Fibroblast of skin of abdomen (primary cell): Measurements from ENCODE around the gene LRRFIP2.

Experiments used
- DNase-seq: peaks from one replicate; pipeline ENCODE4 v3.0.0-alpha.2; 2013

LRRFIP2 gene

GRCh38 chr3:37112987-37113386 lies 61.4 kb downstream of the LRRFIP2 start:
- DNase-seq = no peak

DNA sequence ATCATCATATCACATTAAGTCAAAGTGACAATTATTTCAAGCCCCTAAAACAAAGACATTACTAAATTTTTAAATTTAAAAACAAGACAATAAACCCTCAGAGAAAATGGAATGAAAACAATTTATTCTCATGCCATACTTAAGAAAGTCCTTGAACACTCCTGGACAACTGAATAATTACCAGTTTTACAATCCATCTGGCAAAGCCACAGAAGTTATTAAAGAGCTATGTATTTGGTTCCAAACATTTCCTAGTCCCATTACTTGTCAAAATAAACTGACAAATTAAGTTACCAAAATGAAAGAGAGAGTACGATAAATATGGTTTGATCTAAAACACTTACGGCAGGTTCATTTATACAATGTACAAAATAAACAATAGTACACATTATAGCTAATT lies 63.2 kb downstream of the LRRFIP2 start:
- no peak for DNase-seq

GRCh38 chr3:37107846-37108245 lies 66.5 kb downstream of the LRRFIP2 start:
- no peak for DNase-seq

GRCh38 chr3:37103103-37103808 lies 71.1 kb downstream of the LRRFIP2 start:
- DNase-seq = no peak

GRCh38 chr3:37100411-37100810 lies 74.0 kb downstream of the LRRFIP2 start:
- DNase-seq = no peak

GRCh38 chr3:37099469-37099868 lies 74.9 kb downstream of the LRRFIP2 start:
- DNase-seq = no peak

DNA sequence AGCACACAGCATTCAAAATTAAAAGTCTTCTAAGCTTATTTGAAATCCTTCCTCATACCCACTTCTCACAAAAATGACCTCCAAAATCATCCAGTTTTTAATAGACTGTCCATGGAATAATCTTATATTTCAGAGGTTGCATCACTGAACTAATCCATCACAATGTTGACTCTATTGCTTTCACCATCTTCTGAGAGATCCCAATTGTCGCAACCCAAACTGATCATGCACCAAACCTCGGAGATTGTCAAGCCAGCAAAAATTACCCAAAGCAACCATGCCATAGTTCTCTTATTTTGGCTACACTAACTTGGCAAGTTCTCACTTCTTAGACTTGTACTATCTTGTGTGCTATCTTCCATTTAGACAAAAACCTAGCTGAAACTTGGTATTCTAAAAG lies 75.5 kb downstream of the LRRFIP2 start:
- no peak for DNase-seq

GRCh38 chr3:37097776-37098175 lies 76.6 kb downstream of the LRRFIP2 start:
- DNase-seq = no peak

GRCh38 chr3:37096975-37097374 lies 77.4 kb downstream of the LRRFIP2 start:
- DNase-seq = peak; percentile 8

- DNase-seq = peak; percentile 74
Observed at GRCh38 chr3:37096288-37096687, 78.1 kb downstream of the LRRFIP2 start.

DNA sequence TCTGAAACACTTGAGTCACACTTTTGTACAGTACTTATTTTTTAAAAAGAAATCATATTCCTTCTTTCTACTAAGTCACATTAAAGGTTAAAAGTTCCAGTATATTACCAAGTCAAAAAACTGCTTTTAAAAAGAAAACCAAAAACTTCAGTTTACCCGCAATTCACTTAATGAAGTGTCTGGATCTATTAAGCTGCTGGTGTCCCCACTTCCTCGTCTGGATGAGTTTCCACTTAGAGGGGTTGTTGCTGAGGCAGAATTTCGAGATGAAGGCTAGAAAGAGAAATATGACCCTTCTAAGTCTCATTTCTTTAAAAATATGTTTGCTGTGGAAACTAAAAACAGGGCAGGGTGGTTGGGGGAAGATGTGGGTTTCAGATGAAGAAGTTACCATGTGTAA lies 79.7 kb downstream of the LRRFIP2 start:
- no peak for DNase-seq

DNA sequence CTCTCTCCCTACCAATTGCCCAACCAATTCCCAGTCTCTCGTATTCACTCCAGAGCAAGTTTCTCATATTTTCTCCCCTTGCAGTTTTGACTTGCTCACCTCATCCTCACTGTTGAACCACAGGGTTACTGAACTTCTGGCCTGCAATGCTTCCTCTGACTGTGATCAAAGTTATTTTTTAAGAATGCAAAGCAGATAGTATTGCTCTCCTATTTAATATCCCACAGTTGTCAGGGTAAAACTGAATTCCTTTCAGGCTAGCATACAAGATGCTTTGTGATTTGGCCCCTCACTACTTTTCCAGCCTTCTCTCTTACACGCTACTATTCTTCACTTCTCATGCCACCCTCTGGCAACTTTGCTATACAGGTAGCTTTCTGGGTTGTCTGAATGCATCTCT lies 80.9 kb downstream of the LRRFIP2 start:
- peak; percentile 37 for DNase-seq

- DNase-seq = no peak
Observed at GRCh38 chr3:37092484-37092883, 81.9 kb downstream of the LRRFIP2 start.

- DNase-seq = no peak
Observed at GRCh38 chr3:37087870-37088269, 86.5 kb downstream of the LRRFIP2 start.

DNA sequence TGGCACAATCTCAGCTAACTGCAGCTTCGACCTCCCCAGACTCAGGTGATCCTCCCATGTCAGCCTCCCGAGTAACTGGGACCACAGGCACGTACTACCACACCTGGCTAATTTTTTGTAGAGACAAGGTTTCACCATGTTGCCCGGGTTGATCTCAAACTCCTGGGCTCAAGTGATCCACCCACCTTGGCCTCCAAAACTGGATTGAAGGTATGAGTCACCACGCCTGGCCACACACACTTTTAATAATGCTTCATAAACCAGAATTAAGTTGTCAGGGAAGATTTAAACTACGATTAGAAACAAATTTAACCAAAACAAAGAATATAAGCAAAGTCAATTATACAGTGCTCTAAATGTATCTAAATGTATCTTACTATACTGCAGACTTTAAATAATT lies 87.5 kb downstream of the LRRFIP2 start:
- DNase-seq = peak; percentile 18

DNA sequence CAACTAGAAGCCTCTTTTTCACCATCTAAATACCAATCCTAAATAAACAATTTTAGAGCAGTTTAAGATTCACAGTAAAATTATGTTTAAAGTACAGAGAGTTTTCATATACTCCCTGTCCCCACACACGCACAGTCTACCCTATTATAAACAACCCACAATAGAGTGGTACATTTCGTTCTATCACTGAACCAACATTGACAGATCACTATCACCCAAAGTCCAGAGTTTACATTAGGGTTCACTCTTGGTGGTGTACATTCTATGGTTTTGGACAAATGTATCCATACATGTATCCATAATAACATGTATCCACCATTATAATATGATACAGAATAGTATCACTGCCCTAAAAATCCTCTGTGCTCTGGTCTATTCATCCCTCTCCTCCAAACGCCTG lies 92.1 kb downstream of the LRRFIP2 start:
- no peak for DNase-seq

DNA sequence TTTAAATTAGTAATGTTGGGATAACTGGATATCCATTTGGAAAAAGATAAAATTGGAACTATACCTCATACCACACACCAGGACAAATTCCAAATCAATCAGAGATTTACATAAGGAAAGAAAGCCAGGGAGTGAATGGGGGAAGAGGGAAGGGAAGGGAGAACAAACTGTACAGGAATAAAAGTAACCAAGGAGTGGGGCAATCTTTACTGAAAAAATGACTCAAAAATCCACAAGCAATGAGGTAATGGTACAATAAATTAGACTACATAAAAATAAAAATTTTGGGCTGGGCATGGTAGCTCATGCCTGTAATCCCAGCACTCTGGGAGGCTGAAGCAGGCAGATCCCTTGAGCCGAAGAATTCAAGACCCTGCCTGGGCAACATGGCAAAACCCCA lies 98.4 kb downstream of the LRRFIP2 start:
- no peak for DNase-seq

DNA sequence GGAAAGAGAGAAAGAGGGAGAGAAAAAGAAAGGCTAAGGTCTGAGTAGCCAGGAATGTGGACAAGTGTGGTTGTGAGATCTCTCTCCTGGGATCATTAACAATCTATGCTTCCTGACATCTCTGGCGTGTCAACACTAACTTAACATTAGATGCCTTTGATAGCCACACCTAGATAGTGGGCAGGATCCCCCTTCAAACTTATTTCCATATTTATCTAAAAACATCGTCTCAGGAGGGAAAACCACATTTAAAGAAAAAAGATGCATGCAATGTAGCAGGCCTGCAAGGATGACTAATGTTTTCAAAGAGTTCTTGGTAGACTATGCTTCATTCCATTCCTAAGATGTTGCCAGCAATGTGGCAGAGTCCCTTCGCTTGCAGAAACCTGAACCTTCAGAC lies 100.2 kb downstream of the LRRFIP2 start:
- DNase-seq = peak; percentile 79

- peak; percentile 93 for DNase-seq
Observed at GRCh38 chr3:37072892-37073291, 101.5 kb downstream of the LRRFIP2 start.

- peak; percentile 64 for DNase-seq
Observed at GRCh38 chr3:37071921-37072320, 102.5 kb downstream of the LRRFIP2 start.

- DNase-seq = no peak
Observed at GRCh38 chr3:37068031-37068430, 106.4 kb downstream of the LRRFIP2 start.

- DNase-seq = no peak
Observed at GRCh38 chr3:37067577-37067976, 106.8 kb downstream of the LRRFIP2 start.

DNA sequence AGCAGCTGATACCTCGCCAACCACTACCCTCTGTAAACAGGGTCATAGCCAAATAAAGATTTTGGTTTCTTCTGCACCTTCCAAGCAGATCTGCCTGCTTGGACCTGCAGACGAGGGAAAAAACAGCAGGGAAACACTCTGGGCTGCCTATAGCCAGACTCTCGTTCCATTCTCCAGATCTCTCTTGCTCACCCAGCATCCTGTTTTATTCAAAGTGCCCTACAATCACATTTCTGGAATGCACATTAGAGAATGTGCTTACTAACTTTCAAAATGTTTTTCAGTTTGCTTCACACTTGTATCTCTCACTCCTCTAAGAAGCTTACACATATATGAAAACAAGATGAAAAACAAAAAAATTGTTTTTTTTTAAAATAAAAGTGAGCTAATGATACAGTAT lies 109.6 kb downstream of the LRRFIP2 start:
- DNase-seq = peak; percentile 32

DNA sequence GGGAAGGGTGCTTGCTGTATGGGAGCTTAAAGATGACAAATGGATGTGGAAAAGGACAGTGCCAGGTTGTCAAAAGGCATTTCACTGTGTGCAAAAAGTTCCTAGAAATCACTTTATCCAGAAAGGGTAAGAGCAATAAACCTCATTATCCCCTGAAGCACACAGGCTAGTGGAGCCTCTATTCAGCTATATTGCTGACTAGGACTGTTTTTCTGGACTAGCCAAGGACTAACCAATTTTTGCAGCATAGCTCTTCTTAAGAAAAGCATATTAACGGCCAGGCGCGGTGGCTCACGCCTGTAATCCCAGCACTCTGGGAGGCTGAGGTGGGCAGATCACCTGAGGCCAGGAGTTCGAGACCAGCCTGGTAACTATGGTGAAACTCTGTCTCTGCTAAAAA lies 116.3 kb downstream of the LRRFIP2 start:
- no peak for DNase-seq

GRCh38 chr3:37056826-37057225 lies 117.6 kb downstream of the LRRFIP2 start:
- no peak for DNase-seq
